ENCODE data around the gene FUZ. TPM values are rescaled to one million over a fixed set of nuclear protein-coding genes. Genes with fewer than 3 reads are reported as not detected.

FUZ gene
- total RNA-seq, 1 donor from 2014 or later: 8.3 TPM

- TF ChIP-seq, protein P1, sequence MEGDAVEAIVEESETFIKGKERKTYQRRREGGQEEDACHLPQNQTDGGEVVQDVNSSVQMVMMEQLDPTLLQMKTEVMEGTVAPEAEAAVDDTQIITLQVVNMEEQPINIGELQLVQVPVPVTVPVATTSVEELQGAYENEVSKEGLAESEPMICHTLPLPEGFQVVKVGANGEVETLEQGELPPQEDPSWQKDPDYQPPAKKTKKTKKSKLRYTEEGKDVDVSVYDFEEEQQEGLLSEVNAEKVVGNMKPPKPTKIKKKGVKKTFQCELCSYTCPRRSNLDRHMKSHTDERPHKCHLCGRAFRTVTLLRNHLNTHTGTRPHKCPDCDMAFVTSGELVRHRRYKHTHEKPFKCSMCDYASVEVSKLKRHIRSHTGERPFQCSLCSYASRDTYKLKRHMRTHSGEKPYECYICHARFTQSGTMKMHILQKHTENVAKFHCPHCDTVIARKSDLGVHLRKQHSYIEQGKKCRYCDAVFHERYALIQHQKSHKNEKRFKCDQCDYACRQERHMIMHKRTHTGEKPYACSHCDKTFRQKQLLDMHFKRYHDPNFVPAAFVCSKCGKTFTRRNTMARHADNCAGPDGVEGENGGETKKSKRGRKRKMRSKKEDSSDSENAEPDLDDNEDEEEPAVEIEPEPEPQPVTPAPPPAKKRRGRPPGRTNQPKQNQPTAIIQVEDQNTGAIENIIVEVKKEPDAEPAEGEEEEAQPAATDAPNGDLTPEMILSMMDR (conservative IDR thresholded peaks at IDR 0.05; ENCODE audit: low read depth, low read length): no peak
Measured at GRCh38 chr19:49780861-49781260, 32.2 kb downstream of the FUZ start.

GRCh38 chr19:49779731-49780555 lies 33.1 kb downstream of the FUZ start:
- TF ChIP-seq, protein P1 (conservative IDR thresholded peaks at IDR 0.05; ENCODE audit: low read depth, low read length): no peak
- DNase-seq (ENCODE audit: low read depth): no peak
- no peak overlapping the region for H3K4me3 ChIP-seq (ENCODE audit: low read depth, low read length)

More at GRCh38 chr19:49780861-49781260, 32.2 kb downstream of the FUZ start:
- H3K4me3 ChIP-seq (ENCODE audit: low read depth, low read length): no peak overlapping the region
- no peak for DNase-seq (ENCODE audit: low read depth)

DNA sequence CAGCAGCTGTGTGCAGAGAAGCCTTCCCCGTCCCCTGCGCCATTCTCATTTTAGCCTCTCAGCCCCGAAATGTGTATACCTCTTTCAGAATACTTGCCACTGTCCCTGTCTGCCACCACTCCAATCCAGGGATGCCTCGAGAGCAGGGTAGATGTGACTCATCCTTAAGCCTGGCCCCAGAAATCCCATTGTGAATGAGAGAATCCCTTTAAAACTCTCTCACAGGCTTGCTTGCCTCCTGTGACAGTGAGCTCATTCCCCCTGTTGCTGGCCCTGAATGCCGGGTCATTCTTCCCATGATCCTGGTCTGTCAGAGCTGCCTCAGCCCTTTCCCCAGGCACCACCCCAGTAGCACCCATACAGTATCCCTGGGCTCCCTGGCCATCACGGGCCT lies 36.7 kb downstream of the FUZ start:
- TF ChIP-seq, protein P1 (conservative IDR thresholded peaks at IDR 0.05; ENCODE audit: low read depth, low read length): no peak
- DNase-seq (ENCODE audit: low read depth): no peak
- H3K4me3 ChIP-seq (ENCODE audit: low read depth, low read length): no peak overlapping the region

DNA sequence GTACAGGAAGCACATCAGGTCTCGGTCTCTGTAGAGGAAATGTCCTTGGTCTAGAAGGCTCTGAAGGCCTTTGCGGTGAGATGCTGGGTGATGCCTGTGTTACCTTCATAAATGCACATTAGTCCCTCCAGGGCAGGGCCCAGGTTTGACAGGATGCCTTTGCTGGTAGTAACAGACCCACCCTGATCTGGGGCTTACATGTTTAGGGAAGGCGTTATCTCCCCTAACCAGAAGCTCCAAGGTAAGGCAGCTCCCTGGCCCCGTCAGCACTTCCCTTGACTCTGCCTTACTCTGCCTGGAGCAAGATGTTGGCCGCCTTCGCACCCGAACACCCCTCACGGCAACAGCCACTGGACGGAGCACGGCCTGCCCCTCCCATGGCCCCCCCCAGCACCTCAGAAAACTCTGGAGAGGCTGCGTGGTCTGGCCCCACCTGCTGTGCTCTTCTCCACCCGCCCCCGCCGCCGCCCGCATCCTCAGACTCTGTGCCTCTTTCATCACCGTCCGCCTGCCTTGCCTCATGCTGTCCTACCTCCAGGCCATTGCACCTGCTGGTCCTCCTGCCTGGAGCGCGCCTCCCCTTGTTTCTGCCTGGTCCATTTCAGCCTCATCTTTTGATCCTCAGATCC lies 37.2 kb downstream of the FUZ start:
- TF ChIP-seq, protein P1 (conservative IDR thresholded peaks at IDR 0.05; ENCODE audit: low read depth, low read length): no peak
- no peak overlapping the region for H3K4me3 ChIP-seq (ENCODE audit: low read depth, low read length)
- DNase-seq (ENCODE audit: low read depth): no peak

DNA sequence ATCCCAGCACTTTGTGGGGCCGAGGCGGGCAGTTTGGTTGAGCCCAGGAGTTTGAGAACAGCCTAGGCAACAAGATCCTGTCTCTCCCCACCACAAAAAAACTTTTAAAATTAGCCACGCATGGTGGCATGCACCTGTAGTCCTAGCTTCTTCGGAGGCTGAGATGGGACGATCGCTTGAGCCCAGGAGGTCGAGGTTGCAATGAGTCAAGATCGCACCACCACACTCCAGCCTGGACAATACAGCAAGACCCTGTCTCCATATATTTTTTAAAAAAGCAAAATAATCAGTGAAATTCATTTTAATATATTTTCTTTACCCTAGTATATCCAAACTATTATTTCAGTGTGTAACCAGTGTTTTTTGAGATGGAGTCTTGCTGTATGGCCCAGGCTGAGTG lies 38.1 kb downstream of the FUZ start:
- TF ChIP-seq, protein P1 (conservative IDR thresholded peaks at IDR 0.05; ENCODE audit: low read depth, low read length): no peak
- no peak for DNase-seq (ENCODE audit: low read depth)
- no peak overlapping the region for H3K4me3 ChIP-seq (ENCODE audit: low read depth, low read length)

GRCh38 chr19:49773663-49774350 lies 39.3 kb downstream of the FUZ start:
- TF ChIP-seq, protein P1 (conservative IDR thresholded peaks at IDR 0.05; ENCODE audit: low read depth, low read length): no peak
- DNase-seq (ENCODE audit: low read depth): no peak
- no peak overlapping the region for H3K4me3 ChIP-seq (ENCODE audit: low read depth, low read length)
